Right forelimb (tissue), 1 donor: ENCODE results near the gene C1orf116.

Source experiments
- DNase-seq: peaks from one replicate; pipeline ENCODE4 v3.0.0-alpha.2; 2018

Gene C1orf116

GRCh38 chr1:207034208-207034607 lies 1.7 kb upstream of the C1orf116 start:
- no peak for DNase-seq

GRCh38 chr1:207033302-207033701 lies 746 bp upstream of the C1orf116 start:
- DNase-seq: no peak

GRCh38 chr1:207031632-207032264 lies 808 bp downstream of the C1orf116 start:
- DNase-seq: no peak

- no peak for DNase-seq
Measured at GRCh38 chr1:207031016-207031415, 1.5 kb downstream of the C1orf116 start.

GRCh38 chr1:207030522-207031009 lies 2.0 kb downstream of the C1orf116 start:
- DNase-seq: no peak

GRCh38 chr1:207029701-207030521 lies 2.6 kb downstream of the C1orf116 start:
- no peak for DNase-seq

GRCh38 chr1:207028884-207029650 lies 3.5 kb downstream of the C1orf116 start:
- DNase-seq: no peak

- no peak for DNase-seq
Measured at GRCh38 chr1:207027921-207028320, 4.6 kb downstream of the C1orf116 start.

GRCh38 chr1:207027206-207027777 lies 5.3 kb downstream of the C1orf116 start:
- no peak for DNase-seq

- no peak for DNase-seq
Measured at GRCh38 chr1:207026104-207026534, 6.4 kb downstream of the C1orf116 start.

GRCh38 chr1:207025146-207025880 lies 7.2 kb downstream of the C1orf116 start:
- DNase-seq: no peak

- no peak for DNase-seq
Measured at GRCh38 chr1:207024202-207025145, 8.1 kb downstream of the C1orf116 start.

GRCh38 chr1:207022996-207023679 lies 9.4 kb downstream of the C1orf116 start:
- no peak for DNase-seq

GRCh38 chr1:207021876-207022596 lies 10.5 kb downstream of the C1orf116 start:
- DNase-seq: no peak

GRCh38 chr1:207021139-207021861 lies 11.3 kb downstream of the C1orf116 start:
- DNase-seq: no peak

- DNase-seq: no peak
Measured at GRCh38 chr1:207020709-207021107, 11.8 kb downstream of the C1orf116 start.

GRCh38 chr1:207020065-207020708 lies 12.4 kb downstream of the C1orf116 start:
- DNase-seq: no peak

GRCh38 chr1:207019661-207020060 lies 12.9 kb downstream of the C1orf116 start:
- no peak for DNase-seq

GRCh38 chr1:207019161-207019560 lies 13.4 kb downstream of the C1orf116 start:
- no peak for DNase-seq
